HEK293 (cell line): ENCODE measurements around the gene GGA3.
A peak's percentile ranks its signal among the peaks of the same experiment; 100 is the strongest.

ENCODE experiments used
- REPIN1 ChIP-seq: fragments of 450-650 bp; formaldehyde crosslinking; IDR thresholded peaks from 2 replicates; pipeline ENCODE4 v1.5.1; 2017; ENCODE audit warnings: missing biosample characterization, missing genetic modification characterization, low read depth
- ZFP3 ChIP-seq: fragments of 450-650 bp; formaldehyde crosslinking; IDR thresholded peaks from 2 replicates; pipeline ENCODE4 v1.5.1; 2016; ENCODE audit warnings: low read depth, missing biosample characterization, missing genetic modification characterization
- ZNF211 ChIP-seq: fragments of 450-650 bp; formaldehyde crosslinking; IDR thresholded peaks from 2 replicates; pipeline ENCODE4 v1.5.1; 2016; ENCODE audit warnings: low read depth, missing biosample characterization, missing genetic modification characterization
- TF ChIP-seq, protein P1 (sequence below): fragments of 450-650 bp; formaldehyde crosslinking; IDR thresholded peaks from 2 replicates; pipeline ENCODE4 v1.5.1; 2016; ENCODE audit warnings: missing biosample characterization, missing genetic modification characterization
- TF ChIP-seq, protein P2 (sequence below): fragments of 450-650 bp; formaldehyde crosslinking; IDR thresholded peaks from 2 replicates; pipeline ENCODE4 v1.5.1; 2016; ENCODE audit warnings: missing biosample characterization, missing genetic modification characterization

DNA sequence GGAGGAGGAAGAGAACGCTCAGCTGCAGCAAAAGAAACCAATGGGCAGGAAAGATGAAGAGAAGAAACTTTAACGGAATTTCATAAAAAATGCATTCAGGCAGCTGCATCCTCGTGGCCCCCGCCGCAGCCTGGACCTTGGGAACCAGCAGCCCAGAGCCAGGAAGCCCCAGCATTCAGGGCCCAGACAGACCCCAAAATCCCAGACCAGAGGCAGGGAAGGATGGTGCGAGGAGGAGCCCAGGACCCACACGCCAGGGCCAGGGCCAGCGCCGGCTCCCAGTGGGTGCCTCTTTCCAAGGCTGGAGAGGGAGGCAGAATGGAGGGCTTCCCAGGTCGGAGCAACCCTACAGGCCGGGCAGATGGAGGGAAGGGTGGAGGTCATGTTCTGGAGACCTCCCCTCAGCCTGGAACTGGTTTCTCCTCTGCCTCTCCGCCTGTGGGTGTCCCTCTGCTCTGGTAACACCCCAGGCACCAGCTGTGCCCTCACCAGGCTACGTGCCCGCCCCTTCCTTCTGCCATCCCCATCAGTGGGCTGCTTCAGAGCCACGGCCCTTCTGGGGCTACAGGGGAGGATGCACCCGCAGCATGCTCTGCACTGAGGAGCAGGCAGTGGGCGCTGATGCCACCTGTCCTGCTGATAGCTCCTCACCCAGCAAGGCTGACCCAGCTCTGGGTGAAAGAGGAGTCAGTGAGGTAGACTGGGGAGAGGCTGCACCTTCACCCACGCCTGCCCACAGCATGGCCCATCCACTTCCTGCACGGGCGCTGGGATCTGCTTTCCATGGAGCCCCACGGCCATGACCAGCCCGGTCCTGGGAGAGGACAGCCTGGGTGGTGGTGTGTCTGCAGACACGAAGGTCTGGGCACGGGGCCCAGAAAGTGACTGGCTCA, 10.8 kb upstream of the GGA3 start:
- TF ChIP-seq, protein P1, sequence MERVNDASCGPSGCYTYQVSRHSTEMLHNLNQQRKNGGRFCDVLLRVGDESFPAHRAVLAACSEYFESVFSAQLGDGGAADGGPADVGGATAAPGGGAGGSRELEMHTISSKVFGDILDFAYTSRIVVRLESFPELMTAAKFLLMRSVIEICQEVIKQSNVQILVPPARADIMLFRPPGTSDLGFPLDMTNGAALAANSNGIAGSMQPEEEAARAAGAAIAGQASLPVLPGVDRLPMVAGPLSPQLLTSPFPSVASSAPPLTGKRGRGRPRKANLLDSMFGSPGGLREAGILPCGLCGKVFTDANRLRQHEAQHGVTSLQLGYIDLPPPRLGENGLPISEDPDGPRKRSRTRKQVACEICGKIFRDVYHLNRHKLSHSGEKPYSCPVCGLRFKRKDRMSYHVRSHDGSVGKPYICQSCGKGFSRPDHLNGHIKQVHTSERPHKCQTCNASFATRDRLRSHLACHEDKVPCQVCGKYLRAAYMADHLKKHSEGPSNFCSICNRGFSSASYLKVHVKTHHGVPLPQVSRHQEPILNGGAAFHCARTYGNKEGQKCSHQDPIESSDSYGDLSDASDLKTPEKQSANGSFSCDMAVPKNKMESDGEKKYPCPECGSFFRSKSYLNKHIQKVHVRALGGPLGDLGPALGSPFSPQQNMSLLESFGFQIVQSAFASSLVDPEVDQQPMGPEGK = no peak
- TF ChIP-seq REPIN1 (tag by site-specific recombination) (no peak), ZFP3 (no peak), ZNF211 (tag by site-specific recombination) (no peak)
- TF ChIP-seq, protein P2, sequence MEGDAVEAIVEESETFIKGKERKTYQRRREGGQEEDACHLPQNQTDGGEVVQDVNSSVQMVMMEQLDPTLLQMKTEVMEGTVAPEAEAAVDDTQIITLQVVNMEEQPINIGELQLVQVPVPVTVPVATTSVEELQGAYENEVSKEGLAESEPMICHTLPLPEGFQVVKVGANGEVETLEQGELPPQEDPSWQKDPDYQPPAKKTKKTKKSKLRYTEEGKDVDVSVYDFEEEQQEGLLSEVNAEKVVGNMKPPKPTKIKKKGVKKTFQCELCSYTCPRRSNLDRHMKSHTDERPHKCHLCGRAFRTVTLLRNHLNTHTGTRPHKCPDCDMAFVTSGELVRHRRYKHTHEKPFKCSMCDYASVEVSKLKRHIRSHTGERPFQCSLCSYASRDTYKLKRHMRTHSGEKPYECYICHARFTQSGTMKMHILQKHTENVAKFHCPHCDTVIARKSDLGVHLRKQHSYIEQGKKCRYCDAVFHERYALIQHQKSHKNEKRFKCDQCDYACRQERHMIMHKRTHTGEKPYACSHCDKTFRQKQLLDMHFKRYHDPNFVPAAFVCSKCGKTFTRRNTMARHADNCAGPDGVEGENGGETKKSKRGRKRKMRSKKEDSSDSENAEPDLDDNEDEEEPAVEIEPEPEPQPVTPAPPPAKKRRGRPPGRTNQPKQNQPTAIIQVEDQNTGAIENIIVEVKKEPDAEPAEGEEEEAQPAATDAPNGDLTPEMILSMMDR (tag by site-specific recombination) = peak; percentile 38; the same call in 1 of the 2 replicates
